Measurements from ENCODE around the gene NHS.
"Not testable (repeated sequence)": the region's sequence is repeated elsewhere in the genome, so short reads cannot be mapped to it uniquely, and the experiment has no call there.

The NHS gene

DNA sequence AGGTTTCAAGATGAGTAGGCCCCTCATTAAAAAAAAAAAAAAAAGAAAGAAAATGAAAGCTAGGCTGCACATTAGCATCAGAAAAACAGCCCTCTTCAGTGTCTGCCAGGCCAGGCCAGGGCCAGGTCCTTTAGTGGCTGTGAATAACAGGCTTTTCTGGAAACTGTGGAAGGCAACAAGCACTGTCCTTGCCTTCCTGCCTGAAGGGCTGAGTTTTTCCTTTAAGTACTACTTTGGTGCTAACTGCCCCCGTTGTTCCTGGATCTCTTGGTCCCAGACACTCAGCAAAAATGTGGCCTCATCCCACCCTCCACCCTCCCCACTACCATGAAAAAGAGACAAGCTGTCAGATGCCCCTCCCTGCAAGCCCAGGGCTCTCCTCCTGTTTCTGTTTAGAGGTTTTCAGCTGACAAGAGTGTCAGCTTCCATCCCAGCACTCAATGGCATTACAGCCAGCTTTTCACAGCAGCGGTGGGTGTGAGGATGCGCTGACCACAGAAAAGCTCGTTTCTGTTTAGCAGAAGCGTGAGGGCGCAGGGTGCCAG, 174.2 kb downstream of the NHS start:
- no peak for DNase-seq (ENCODE audit: low spot score)

DNA sequence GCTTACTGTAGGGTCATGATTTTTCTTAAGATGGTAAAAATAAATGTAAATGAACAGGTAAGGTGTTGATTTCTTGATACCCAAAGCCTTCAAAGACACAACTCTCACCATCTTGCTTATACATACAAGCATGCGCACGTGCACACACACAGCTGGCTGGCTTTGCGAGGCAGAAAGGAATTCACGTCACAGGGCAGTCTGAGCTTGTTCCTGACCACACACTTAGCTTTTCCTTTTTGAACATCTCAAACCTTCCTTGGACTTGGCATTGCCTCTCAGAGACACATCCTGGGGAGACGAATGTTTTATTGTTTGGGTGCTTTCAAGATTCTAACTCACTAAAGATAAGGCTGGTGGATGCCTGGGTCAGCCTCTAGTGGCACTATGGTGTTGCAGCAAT, 175.0 kb downstream of the NHS start:
- no peak for DNase-seq (ENCODE audit: low spot score)

DNA sequence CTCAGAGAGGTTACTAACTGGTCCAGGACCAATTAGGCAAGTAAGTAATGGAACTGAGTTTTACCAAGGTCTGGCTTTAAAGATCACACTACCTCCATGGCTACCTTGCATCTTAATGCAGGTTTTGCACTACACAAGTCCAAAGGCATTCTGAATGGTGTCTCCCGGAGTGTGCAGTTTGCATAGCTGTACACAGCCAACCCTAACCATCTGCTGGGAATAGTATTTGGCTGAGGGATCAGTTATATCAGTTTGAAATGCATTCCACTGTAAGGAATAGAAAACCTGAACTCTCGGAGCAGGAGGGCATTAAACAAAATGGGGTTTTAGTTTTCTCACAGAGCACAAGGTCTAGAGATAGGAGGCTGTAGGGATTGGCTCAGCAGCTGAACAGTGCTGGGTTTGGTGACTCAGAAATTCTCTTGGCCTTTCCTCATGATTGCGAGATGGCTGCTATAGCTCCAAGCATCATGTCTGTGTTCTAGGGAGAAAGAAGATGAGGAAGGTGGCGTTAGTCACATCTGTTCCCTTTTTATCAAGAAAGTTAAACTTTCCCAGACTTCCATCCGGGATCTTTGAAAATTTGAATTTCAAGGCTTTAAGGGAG, 177.1 kb downstream of the NHS start:
- DNase-seq (ENCODE audit: low spot score): no peak

DNA sequence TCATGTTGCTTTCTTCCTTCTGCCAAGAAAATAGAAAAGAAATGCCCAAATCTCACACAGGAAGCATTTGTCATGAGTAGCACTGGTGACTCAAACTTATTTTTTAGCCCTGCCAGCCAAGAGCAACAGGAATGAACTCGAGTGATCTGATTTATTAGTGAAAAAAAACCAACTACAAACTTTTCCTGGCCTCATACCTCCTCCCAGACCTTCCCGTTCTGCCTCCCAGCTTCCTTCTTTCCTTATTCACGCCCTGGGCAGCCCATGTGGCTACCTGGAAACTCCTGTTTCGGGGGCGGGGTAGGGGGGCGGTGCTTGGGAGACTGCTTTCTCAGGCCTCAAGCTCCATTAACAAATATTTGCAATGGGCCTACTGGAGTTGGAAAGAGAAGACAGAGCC, 178.5 kb downstream of the NHS start:
- no peak for DNase-seq (ENCODE audit: low spot score)

DNA sequence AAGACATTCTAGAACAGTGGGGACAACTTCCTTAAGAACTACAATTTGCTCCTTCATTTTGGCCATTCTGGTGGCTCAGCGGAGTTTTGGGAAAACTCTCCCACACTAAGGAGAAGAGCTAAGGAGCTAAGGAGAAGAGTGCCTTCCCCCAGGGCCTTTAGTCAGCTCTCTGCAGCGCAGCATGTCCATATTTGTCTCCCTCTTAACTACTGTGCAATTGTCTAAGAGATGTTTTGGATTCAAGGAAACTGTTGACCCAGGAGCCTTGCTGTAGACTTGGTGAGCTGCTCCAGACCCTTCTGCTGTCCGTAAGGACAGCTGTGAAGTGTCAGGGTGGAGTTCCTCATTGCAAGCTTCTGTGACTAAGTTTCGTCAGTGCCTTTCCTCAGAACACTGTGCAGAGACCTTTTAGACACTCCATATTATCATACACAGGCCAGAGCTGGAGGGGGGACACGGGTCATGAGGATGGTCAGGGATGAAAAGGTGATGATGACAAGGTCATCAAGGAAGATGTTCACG, 179.0 kb downstream of the NHS start:
- DNase-seq (ENCODE audit: low spot score): no peak

DNA sequence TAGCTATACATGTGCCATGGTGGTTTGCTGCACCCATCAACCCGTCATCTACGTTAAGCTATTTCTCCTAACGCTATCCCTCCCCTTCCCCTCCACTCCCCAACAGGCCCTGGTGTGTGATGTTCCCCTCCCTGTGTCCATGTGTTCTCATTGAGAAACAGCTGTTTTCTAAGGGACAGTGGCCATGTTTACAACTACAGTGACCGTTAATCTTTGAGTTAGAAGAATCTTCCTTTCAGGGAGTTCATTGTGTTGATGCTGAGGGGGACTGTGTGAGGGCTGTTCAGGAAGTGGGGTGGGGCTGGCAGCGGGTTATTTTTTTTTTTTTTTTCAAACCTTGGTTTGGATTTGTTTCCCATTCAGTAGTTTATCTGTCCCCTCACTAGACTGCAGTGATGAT, 179.9 kb downstream of the NHS start:
- no peak for DNase-seq (ENCODE audit: low spot score)

DNA sequence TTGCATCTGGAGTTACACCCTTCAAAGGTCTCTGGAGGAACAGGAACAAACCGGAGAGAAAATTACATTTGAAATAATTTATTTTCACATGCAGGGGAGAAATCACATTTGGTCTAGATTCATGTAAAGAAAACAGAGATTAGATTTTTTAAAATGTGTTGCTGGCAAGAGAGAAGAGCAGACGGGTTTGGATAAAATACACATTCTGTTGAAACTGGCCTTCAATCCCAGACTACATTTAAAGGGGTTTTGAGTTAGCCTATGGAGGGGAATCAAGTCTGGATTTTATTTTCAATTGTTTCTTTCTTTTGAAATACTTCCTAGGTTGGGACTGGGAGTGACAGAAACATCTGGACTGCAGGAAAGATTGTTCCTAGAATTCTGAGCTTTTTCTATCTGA, 180.8 kb downstream of the NHS start:
- no peak for DNase-seq (ENCODE audit: low spot score)

DNA sequence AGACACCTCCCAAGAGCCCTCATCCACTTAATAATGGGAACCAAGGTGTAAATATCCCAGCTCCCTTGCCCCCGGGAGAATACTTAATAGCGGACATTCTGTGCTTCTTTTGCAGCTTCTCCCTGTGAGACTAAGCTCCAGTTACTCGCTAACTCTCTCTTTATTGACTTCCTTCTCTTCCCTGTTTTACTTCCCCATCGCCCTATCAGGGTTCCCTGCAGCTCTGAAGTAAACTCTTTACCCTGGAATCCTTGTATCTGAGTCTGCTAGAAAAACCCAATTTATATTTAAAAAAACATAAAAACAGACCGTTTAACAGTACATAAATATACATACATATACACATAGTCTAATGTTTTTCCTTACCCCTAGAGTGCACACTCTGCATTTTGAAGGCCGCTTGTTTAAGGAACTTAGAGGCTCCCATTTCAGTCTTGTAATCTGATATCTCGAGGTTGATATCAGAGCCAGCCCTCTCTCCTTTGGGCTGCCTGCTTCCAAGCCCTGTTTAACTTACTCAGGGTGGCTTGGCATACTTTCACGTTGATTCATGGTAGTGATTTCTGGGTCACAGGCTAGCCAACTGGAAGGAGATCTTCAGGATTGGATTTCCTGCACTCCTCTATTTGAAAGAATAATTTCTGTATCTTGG, 184.9 kb downstream of the NHS start:
- DNase-seq (ENCODE audit: low spot score): no peak

DNA sequence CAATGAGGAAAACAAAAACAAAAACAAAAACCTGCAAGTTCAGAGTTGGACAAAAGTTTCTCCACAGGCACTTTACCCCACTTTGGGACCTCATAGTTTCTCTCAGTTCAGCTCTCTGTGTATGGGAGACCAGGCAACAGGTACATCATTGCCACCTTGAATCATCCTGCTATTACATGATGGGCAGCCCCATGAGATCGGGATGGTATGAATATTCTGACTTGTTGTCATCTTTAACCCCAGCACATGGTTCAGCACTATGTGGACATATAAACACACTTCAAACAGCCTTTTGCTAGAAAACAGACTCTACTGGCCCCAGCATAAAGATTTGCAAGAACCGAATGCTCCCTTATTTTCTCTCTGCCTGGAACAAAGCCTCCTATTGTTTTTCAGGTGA, 185.4 kb downstream of the NHS start:
- DNase-seq (ENCODE audit: low spot score): no peak

DNA sequence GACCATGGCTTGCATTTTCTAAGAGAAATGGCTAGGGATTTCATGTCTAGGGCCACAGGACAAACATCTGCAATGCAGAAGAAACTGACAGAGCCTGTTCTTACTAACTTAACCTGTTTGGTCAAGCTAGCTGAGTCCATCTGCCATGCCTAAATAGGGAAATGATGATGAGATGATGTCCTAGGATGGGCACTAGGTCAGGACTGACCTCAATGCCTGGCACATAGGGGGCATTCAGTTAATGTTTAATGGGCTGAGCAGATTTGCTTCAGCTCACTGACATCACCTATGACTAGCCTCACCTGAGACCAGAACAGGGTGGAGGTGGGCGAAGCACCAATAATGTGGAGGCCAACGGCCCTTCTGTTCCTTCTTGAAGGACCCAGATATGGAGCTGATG, 188.1 kb downstream of the NHS start:
- no peak for DNase-seq (ENCODE audit: low spot score)

DNA sequence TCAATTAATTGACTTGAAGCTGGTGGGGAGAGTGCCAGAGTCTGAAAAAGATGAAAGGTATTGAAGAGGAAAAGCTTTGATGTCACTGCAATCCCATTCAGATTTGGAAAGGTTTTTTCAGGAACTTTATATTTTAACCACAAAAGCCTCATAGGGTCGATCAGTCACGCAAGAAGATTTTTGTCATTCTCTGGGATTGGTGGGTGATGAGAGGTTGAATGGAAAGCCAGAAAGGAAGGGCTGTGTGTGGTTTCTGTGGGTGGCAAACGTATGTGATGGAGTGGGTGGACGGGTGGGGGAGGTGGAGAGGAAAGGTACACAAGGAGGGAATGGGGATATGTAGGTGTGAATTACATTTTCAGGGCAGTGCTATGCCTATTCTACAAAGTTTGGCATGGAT, 188.5 kb downstream of the NHS start:
- no peak for DNase-seq (ENCODE audit: low spot score)

DNA sequence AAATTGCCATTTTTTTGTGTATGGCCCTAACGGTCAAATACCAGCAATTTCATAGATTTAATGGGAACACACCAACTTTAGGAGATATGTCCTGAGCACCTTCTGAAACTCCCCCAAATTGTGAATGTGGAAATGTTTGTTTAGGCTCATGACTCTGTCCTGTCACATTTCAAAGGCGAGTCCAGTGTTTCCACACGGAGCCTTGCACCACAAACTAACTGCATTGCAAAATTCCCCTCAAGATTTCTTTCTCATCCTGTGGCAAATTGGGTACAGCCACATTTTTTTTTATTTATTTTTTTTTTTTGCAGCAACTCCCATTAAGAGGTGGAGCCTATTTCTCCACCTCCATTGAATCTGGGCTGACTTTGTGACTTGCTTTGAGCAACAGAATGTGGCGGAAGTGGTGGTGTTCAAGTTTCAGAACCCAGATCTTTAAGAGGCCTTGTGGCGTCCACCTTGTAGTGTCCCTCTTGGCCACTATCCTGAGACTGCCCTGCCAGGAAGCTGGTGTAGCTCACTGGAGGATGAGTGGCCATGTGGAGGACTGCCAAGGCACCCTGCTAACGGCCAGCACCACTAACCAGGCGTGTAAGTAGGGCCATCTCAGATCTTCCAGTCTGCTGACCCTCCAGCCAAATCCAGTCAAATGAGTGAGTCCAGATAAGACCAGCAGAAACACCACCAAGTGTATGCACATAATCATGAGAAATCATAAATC, 189.8 kb downstream of the NHS start:
- no peak for DNase-seq (ENCODE audit: low spot score)

DNA sequence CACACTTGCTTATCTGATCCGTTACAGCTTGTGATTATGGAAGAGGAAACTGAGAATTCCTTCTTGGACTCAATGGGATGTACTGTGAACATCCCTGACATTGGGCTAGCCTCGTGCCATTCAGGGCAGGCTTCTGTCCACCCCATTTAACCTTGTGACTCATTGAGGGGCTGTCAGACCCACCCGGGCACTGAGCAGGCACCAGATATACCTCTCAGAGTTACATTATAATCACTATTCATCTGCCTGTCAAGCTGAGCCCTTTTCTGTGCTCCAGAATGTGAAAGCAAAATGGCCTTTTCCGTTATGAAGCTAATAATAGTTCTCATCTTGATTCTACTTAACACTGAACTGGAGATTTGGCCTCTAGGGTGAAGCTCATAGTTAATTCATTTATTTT, 191.7 kb downstream of the NHS start:
- DNase-seq (ENCODE audit: low spot score): no peak

DNA sequence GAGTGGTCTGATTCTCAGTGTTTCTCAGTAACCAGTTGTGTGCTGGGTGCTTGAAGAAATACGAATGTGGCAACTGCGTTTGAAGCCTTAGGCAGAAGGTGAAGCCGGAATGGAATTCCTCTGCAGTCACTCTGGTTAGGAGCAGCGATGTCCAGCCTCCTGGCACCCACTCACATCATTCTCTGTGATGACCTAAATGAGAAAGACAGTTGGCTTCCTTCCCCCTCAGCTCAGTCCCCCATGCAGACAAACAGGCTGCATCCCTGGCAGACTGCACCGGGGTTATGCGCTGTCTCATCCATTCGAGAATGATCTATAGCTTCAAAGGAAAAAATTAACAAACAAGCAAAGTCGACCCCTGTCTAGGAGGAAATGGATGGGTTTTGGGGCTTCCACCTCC, 192.2 kb downstream of the NHS start:
- DNase-seq (ENCODE audit: low spot score): no peak

DNA sequence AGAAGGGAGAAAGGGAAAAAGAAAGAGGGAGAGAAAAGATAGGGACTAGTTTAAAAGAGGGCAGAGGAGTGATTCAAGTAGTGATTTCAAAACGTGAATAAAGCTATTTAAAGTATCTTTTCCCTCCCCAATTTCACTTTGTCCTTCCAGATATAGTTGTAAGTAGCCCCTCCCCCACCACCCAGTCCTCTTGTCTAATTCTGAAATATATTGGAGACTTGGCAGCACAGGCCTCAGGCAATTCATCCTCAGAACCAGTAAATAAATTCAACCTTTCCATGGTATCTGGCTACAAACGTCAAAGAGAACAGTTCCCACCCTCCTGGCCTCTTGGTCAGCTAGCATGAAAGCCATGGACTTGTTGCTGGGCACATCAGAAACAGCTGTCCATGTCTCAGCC, 192.8 kb downstream of the NHS start:
- DNase-seq (ENCODE audit: low spot score): no peak

DNA sequence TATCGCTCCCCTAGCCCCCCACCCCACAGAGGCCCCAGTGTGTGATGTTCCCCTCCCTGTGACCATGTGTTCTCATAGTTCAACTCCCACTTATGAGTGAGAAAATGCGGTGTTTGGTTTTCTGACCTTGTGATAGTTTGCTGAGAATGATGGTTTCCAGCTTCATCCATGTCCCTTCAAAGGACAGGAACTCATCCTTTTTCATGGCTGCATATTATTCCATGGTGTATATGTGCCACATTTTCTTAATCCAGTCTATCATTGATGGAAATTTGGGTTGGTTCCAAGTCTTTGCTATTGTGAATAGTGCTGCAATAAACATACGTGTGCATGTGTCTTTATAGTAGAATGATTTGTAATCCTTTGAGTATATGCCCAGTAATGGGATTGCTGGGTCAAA, 193.8 kb downstream of the NHS start:
- not testable (repeated sequence) for DNase-seq (ENCODE audit: low spot score)

DNA sequence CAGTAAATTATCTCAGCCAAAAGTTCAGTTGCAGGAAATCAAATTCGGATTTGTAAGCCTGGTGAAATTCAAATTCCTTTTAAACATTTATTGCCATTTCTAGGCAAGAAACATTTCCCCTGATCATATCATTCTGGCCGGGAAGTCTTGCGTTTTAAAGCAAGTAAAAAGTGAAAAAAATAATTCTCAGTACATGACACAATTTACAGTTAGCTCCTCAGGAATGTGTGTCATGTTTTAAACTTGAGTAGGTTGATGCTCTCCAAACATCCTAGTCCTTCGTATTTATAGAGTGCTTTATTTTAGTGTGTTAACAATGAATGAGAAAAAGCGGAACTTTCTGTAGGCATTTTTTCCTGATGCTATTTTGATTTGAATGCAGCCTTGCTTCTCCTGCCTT, 204.0 kb downstream of the NHS start:
- DNase-seq (ENCODE audit: low spot score): no peak

DNA sequence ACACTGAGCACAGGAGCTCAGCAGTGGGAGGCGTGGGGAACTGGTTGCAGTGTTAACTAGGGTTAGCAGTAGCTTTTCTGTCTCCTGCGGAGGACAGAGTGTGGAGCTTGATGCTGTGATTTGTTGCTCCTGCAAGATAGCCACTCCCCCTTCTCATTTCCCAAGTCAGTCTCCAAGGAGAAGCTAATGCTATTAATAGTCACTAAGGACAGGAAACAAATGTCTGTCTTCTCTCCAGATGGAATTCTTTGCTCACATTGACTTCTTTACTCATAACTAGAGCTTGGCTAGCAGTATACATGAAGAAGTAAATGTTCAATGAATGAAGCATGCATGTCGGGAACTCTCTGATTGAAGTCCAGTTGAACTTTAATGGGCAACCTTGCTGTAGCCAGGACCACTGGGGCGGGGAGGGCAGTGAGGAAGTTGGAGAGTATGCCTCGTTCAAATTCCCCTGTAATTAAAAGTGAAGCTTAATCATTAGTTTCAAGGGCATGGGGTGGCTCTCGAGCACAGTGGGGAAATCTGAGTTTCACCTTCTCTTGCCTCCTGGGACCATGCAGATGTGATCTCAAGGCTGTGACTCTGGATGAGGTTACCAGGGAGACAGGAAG, 205.6 kb downstream of the NHS start:
- DNase-seq (ENCODE audit: low spot score): no peak

DNA sequence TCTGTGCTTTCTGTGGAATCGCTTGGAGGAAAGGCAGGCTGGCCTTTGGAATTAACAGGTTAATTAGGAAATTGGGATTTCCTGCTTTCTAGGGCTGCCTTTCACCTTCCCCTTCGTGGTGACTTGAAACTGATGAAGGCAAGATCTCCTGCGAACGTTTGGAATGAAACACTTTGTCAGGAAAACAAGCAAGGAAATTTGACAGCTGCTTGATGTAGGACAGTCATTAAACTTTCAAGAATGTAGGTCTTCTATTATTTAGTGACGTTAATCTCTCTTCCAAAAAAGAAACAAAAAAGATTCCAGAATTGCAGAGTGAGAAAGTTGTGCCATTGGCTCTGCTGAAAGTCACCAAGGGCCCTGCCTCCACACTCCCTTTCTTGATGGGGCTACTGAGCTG, 206.6 kb downstream of the NHS start:
- DNase-seq (ENCODE audit: low spot score): no peak

DNA sequence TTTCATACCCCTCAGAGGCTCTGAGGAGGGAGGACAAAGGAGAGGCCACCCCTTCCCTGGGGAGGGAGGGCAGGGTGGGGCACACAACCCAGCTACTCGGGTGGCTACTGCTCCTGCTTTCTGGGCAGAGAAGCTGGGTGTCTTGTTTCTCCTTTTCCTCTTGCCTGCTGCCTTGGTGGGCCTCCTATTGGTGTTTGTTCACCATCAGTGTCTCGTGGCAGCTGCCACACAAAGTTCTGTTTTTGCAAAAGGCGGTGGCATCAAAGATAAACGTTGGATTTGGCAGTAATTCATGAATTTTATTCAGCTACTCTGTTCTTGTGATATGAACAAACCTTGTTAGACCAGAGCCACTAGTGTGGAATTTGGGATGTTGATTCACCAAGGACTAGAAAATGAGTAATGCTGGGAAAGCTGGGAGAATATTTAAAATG, 209.3 kb downstream of the NHS start:
- DNase-seq (ENCODE audit: low spot score): no peak

DNA sequence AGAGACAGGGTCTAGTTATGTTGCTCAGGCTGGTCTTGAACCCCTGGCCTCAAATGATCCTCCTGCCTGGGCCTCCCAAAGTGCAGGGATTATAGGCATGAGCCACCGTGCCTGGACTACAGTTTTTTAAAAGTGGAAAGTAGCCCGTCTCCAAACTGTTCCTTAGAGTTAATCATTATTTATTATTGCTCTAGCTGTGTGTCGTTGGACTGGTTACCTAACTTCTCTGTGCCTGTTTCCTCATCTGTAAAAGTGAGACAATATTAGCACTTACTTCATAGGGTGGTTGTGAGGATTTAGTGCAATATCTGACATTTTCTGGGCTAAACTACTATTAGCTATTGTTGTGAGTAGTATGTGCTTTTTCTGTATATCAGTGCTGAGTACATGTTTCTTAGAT, 210.0 kb downstream of the NHS start:
- DNase-seq (ENCODE audit: low spot score): no peak

DNA sequence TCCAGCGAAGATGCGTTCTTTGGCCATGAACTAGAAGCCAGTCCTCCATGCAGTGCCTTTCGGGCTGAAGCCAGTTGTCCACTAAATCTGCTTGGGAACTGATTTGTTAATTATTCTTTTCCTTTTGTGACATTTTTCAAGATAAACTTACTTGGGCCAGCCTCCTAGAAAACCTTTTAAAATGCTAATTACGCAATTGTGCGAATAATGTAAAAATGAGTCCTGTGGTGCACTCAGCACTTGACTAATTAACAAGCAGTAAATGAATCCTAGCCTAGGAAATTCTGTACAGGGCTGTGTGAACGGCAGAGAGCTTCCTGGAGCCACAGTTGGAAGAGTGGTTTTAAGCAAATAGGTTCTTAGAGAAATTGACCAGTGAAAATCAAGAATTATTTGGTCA, 212.4 kb downstream of the NHS start:
- no peak for DNase-seq (ENCODE audit: low spot score)

DNA sequence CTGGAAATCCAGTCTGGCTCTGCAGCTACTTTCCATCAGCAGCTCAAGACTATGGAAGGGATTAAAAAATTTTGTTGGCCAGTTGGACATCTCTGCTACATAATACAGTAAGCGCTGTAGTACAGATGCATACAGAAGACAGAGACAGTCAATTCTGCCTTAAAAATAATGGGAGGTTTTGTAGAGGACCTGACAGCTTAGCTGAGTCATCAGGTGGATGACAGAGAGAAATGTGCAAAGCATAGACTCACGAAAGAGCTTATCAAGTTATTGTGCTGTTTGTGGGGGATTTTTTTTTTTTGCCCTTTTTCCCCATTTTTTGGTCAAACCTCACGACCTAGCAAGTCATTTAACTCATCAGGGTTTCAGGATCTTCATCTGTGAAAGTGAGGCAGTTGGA, 213.3 kb downstream of the NHS start:
- no peak for DNase-seq (ENCODE audit: low spot score)

Data from NAMALWA (cell line).